Measurements from ENCODE around the gene JHY.

JHY gene

DNA sequence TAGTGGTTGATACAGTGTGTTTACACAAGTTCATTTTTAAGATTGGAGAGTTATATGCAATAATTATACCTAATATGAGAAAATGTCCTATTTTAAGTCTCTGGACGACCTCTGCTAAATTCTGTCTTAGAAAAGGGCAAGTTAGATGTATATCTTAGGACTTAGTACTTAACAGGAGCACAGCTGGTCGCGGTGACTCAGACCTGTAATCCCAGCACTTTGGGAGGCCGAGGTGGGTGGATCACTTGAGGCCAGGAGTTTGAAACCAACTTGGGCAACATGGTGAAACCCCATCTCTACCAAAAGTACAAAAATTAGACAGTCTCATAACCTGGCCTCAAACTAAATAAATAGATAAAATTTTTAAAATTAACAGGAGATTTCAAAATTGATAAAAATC, 71.9 kb downstream of the JHY start:
- DNase-seq = no peak

DNA sequence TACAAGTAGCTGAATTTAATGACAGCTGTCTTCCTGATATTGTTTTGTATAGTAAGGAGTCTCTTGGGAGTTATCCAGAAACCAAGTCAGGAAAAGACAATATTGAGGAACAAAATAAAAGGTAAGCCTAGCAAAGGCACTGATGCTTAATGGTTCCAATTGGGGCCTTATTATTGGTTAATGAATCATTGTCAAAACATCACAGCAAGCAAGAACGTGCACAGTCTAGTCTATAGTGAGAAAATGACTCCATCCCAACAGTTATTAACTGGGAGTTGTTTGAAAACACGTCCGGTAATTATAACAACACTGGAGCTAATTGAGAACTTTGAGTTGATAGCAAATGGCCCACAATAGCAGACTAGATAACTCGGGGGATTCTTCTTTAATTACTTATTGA, 81.4 kb downstream of the JHY start:
- no peak for DNase-seq

DNA sequence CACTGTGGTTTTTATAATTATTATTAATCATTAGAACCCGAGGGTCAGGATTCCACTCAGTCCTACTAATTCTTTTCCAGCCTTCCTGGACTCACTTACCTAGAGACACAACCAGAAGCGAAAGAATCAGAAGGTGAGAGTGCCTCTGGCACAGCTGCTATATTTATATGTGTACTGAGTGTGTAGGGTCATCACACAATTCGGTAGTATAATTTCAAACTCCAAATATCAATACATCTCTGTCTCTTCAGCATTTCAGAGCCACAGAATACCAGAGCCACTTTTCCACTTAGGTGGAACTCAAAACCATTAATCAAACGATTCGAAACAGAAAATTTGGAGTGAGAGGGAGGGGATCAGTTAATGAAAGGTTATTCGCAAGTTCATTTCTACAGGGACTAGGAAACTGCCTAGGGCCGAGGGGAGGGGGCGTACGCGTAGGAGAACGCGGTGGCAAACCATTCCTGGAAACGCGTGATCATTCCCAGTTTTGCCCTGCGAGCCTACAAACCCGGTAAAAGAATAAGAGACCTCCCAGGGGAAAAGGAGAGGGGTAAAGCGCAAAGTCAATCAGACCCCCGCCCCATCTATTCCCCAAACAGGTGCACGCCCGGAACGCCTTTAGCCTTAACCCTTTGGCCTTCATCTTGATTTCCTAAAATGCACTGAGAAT, 93.6 kb downstream of the JHY start:
- DNase-seq = no peak

DNA sequence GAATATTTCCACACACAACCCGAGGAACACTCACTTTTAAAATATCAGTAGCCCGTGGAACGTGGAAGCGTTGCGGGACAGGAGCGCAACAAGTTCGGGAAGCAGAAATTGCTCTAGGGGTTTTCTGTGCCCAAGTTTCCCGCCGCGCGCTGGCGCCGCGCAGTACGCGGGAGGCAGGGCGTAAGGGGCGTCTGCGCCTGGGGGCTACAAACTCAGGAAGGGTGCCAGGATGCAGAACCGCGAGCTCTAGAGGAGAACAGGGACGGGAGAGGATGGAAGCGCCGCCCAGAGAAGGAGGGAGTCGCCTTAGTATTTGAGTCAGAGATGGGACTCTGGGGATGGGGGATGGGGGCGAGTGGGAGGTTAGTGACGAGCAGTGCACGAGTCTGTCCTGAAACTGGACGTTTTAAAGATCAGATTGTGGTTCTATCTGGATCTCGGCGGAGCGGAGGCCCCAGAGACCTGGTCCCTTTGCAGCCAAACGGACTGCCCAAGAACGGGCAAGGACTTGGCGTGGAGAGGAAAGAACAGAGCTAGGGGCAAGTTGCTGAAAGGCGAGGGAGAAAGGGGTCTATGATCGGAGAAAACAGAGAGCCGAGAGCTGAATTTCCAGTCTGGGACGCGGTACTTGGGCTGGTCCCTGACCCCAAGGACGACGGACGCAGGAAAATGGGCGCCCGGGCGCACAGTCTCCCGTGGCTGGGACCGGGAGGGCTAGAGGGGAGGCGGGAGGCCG, 94.3 kb downstream of the JHY start:
- DNase-seq = no peak

DNA sequence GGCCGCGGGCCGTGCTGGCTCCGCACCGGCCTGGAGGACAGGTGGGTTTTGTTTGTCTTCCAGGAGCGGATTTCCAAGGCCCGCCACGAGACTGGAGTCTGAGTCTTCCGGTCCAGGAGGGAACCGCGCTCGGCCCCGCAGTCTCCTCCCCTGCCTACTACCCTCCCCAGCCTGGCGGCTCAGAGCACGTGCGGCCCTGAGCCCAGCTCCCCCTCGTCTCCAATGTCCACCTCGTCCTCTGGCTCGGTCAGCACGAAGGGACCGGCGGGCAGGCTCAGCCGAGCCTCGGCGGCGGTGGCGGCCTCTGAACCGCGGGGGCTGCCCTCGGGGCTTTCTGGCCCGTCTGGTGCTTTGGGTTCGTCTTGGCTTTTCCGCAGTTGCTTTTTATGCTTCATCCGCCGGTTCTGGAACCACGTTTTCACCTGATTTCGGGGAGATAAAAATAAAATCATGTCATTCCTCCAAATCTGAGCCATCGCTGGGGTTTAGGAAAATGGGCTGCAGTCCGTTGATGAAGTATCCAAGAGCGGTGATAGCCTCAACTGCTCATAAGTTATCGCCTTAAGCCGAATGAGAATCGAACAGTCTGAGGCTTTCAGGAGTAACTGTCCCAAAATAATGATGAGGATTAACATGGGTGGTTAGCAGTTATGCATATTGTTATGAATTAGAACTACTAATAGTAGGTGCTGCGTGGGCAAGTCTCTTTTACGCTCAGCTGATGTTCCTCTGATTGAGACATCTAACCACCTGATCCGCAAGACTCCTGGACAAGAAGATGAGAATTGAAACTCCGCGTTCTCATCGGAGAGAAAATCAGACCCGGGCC, 95.1 kb downstream of the JHY start:
- no peak for DNase-seq

DNA sequence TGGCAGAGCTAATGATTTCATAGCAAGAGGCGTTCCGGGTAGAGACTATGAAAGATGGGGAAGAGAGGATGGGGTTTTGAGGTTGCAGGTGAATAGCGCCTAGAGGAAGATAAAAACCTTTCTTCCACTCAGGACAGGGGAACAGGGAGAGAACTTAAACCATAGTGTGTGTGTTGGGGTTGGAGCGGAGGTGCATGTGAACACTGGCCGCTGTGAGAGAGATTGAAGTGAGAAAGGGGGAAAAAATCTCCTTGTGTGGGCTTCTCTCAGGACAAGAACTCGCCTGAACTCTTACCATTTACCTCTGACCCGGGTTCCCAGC, 95.7 kb downstream of the JHY start:
- DNase-seq = no peak

DNA sequence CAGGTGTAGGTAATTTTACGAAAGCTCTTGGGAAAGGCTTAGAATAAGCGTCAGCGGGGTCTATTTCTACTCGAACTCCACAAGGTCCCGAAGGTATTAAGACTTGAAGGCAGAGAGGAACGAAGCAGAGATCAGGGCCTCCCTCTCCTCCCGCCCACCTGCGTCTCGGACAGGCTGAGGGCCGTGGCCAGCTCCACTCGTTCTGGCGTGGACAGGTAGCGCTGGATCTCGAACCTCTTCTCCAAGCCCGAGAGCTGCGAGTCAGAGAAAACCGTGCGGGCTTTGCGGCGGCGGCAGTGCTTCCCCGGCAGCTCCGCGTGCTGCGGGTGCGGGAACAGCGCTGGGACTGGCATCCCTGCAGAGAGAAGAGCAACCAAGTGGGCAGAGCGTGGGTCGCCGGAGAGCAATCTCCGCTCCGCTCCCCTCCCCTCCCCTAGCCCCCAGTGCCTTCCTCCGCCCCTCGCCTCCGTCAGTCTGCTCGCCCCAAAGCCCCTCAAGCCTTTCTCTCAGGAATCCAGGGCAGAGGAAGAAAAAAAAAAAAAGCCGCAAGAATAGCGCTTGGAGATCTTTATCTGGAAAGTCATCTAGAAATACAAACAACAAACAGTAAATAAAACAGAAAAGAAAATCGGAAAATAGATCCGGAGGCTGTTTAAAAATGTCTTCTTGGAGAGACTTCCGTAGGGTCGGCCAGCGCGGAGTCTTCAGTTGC, 96.7 kb downstream of the JHY start:
- no peak for DNase-seq

DNA sequence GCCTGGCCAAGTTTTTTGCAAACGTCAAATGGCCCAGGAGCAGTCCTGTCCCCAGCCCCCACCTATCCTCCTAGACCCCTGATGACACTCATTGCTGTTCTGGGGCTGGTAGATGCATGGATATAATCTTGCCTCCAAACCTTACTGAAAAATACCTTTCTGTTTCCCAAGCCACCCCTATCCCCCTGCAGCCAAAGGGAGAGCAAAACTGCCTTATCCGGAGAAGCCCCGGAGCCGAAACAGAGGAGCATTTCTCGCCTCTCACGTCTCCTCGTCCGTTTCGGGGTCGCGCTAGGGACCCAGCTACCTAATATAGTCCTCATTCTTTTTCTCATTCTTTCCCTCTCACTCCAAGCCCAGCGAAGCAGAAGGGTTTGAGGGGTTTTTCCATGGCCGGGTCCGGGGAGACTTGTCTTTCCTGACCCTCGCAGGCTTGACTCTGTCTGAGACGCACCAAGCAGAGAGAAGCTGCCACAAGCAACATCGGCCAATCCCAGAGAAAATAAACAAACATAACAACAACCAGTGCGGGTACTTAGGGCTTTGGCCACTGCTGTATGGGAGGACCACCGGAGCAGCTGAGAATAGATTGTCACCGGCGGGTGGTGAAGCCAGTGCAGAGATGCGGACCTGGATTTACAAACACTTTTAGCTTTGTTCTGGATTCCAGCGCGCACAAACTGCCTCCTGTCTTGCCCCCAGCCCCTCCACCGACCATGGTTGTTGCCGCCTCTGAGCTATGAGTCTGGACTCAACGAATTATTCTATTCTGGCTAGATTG, 97.4 kb downstream of the JHY start:
- DNase-seq = no peak

DNA sequence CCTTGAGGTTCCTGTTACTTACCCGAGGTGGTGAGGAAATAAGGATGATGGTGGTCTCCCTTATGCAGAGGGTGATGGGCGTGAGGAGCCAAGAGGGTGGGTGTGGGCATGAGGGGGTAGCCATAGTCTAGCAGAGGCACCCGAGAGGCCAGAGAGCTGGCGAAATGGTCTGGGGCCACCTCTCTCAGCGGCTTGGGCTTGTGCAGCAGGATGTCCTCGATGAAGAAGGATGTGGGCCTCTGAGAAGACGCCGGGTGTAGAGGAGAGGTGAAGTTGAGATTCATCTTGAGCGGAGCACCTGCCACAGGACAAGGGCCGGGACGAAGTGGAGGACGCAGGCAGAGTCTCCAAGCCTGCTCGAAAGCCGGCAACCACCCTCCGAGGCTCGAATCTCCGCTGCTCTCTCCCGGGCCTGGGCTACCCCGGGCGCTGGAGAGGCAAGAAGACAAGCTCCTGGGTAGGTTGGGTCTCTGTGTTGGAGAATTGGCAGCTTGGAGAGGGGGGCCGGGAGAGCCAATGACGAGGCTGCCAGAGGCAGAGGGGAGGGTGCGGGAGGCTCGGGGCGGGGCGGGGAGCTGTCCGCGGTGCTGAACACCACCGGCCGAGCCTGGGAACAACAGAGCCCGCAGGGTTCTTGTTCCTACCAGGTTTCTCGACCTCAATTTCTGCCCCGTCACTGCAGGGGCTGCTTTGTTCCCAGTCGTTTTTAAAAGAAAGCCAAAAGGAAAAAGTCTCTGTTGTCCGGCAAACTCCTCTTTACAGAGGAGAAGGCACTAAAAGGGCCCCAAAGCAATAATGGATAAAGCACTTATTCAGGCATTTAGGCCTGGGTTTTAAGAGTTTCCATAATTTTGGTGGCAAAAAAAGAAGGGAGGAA, 99.1 kb downstream of the JHY start, which contains the start of gene BSX:
TSS of gene BSX (minus strand) at position 447 of the 877 bp plus-strand sequence. CDS start at position 284, 163 bp downstream.
- no peak for DNase-seq

DNA sequence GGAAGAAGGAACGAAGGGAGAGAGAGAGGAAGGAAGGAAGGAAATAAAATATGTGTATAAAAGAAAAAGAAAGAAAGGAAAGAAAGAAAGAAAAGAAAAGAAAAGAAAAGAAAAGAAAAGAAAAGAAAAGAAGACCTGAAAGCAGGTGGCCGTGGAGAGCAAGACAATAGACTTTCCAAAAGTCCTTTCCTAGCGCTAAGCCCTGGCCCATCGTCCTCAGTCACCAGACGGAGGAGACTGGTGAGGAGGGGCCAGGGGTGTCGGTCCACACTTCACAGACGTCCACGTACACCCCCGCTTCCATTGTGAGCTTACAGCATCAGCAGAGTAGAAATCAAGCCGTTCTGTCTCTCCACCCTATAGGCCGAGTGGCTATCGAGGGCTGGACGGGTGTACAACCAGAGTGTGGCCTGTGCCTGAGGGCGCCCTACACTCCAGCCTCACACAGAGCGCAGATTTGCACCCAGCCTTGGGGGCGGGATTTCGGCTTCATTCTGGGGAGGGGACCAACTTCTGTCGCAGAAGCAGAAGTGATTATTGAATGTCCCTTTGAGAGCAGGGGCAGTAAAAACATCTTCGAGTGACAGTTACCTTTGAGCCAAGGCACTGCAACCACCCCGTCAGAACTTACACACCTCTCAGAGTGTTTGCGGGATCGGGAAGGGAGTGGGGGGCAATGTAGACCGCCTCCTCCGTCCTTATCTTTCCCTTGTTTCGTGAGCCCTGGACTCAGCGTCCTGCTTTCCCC, 101.1 kb downstream of the JHY start:
- no peak for DNase-seq

DNA sequence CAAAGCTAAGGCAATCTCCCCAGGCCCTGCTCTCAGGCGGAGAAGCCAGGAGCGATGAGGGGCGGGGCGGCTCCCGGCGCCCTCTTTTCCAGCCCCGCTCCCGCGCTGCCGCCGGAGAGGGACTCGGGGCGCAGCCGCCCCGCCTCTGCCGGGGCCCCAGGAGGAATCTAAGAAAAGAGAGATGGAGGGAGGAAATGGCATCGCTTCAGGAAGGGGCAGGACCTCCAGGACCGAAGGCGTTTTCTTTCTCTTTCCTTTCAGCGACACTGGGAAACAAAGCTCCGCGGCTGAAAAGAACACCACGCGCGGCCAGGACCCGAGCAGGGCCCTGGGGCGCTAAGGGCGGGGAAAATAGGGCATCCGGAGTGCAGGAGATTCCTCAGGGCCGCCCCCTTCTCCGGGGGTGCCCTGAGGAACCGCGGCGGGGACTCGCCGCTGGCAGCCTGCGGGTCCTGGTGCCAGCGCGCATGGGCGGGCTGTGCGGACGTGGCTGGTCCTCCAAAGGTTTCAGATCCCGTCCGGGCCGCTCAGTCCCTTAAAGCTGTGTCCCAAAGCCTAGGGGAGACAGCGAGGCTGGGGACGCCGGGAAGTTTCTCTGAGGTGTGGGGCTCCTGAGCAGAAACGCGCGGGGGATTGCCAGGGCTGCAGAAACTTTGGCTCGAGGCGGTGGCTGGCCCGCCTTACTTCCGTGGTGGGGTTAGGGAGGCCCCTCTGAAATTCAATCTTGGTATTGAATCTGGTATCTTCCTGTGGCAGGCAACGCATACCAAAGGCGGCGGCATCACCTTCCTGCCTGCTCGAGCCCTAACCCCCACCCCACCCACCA, 101.8 kb downstream of the JHY start:
- peak in 1 of 2 experiments; percentile 68 for DNase-seq

DNA sequence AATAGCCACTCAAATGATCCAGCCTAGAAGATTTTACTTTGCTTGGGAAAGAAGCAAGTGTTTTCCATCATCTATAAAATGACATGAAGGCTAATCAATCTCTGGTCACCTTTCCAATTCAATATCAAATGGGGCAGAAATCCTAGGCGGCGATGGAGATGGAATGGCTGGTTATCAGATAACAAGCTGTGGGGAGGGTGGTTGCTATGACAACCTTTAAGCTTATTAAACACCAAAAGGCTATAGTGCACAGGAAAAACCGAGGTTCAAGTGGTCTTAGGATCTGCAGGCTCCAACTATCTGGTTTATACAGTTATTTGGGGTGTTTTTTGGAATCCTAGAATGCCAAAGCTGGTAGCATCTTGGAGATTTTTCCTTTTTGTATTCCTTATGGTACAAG, 113.0 kb downstream of the JHY start:
- DNase-seq = no peak

DNA sequence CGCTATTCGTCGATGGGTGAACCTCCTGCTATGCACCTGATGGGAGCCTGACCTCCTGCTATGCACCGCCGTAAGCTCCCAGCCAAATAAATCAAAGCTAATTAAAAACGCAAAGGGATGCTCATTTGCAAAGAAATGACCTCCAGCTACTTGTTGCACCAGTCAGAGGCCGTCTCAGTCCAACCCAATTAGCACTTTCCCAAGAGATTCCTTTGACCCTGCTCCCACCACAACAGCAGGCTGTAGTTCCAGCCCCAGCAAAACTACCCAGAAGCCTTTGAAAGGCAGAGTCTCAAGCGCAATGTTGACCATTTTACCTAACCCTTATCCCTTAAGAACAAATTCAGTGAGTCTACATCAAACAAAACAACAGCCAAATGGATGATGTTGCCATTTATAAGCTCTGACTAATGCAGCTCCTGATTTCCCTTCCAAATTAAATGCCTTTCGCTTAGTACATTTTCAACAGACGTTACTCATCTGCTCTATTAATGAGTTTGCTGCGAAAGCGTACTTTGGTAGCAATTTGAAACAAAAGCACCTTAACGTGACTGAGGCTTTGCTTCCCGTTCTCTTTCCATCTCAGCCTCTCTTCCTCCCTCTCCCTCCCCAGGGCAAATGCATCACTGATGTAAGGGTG, 116.3 kb downstream of the JHY start:
- no peak for DNase-seq

DNA sequence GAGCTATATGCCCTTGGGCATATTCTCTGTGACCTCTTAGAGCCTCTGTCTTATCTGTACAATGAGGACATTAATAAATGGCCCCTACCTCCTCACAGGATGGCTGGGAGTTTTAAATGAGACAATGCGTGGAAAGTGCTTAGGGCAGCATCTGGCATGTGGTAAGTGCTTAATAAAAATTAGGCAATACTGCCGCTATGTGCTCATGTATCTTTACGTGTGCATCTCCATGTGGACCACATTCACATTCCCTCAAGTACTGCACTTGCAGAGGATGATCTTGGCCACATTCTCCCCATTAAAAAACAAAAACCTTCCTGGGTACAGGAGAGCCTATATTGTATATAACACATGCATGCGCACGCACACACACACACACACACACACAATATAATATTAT, 118.2 kb downstream of the JHY start:
- no peak for DNase-seq

DNA sequence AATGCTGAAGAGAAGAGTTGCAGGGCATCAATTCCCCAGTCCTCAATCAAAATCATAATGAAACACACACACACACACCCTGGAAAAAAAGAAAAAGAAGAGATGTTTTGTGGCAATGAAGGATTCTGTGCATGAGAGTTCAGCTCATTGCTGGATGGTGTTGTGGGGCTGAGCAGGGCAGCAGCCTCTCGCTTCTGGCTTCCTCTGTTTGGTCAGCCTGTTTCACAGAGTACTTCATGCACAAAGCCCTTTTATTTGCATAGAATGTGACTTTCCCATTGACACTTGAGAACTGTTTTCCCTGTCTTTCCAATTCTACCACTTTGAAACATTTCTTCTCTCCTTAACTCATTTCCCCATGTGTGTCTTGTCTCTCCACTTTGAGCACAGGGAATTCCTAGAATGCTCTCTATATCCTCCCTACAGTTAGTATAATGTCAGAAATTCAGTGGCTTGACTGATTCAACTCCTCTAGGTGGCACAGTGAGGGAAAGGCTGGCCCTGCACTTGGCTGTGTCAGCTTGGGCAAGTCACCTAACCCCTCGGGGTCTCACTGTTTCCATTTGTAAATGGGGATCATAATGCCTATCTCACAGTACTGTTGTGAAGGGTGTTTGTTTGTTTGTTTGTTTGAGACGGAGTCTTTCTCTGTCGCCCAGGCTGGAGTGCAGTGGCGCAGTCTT, 124.4 kb downstream of the JHY start:
- peak in 1 of 2 experiments; percentile 6 for DNase-seq
